ENCODE results near the gene COPB2.

COPB2 gene

GRCh38 chr3:139325551-139325950, 63.9 kb downstream of the COPB2 start:
- H3K27me3 ChIP-seq (replicated peaks): peaks cover 3% of the 10 kb centered on the region
- in situ Hi-C loops (cut with HindIII; ENCODE audit: low pct_ligation_motif_present, low sequenced_read_pairs): no loop called here
- no peak for DNase-seq

GRCh38 chr3:139324456-139324855, 65.0 kb downstream of the COPB2 start:
- no peak for TF ChIP-seq CTCF (IDR thresholded peaks at IDR 0.05; ENCODE audit: low read depth, low read length, missing control alignments)
- DNase-seq: no peak
- Histone ChIP-seq H3K27me3 (replicated peaks) (no peaks in the 10 kb centered on the region), H3K36me3 (replicated peaks) (no peaks in the 10 kb centered on the region), H3K27ac (no peak overlapping the region), H3K4me3 (ENCODE audit: low read depth, low read length) (no peak overlapping the region)
- in situ Hi-C loops (cut with HindIII; ENCODE audit: low pct_ligation_motif_present, low sequenced_read_pairs): loop anchor here (25.0 kb wide), 1 partner anchor 387 kb away; the partner anchor contains the start of genes FOXL2 and FOXL2NB

More at GRCh38 chr3:139325551-139325950, 63.9 kb downstream of the COPB2 start:
- no peak for TF ChIP-seq CTCF (IDR thresholded peaks at IDR 0.05; ENCODE audit: low read depth, low read length, missing control alignments)
- H3K4me3 ChIP-seq (ENCODE audit: low read depth, low read length): no peak overlapping the region
- no peak overlapping the region for H3K27ac ChIP-seq
- no peaks in the 10 kb centered on the region for H3K36me3 ChIP-seq (replicated peaks)

DNA sequence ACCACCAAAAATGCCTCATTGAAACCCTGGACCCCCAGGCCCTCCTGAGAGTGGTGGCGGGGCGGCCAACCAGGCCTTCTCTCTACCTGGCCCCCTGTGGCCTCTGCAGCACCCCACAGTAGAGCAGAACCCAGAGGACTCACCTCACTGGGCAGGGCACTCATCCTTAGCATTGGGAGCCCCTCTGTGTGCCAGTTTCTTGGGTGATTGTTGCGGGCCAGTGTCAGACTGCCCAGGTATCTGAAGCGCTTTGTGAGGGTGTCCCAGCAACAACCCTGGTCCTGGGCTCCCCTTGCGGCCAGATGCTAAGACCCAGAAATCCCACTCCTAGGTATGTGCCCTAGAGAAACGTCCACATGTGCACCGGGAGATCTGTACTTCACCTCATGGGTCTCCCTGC, 66.3 kb downstream of the COPB2 start:
- no peak overlapping the region for H3K4me3 ChIP-seq (ENCODE audit: low read depth, low read length)
- TF ChIP-seq CTCF (IDR thresholded peaks at IDR 0.05; ENCODE audit: low read depth, low read length, missing control alignments): no peak
- no peaks in the 10 kb centered on the region for H3K36me3 ChIP-seq (replicated peaks)
- H3K27ac ChIP-seq: no peak overlapping the region
- H3K27me3 ChIP-seq (replicated peaks): no peaks in the 10 kb centered on the region
- in situ Hi-C loops (cut with HindIII; ENCODE audit: low pct_ligation_motif_present, low sequenced_read_pairs): loop anchor here (25.0 kb wide), 1 partner anchor 386 kb away; the partner anchor contains the start of genes FOXL2 and FOXL2NB
- no peak for DNase-seq

DNA sequence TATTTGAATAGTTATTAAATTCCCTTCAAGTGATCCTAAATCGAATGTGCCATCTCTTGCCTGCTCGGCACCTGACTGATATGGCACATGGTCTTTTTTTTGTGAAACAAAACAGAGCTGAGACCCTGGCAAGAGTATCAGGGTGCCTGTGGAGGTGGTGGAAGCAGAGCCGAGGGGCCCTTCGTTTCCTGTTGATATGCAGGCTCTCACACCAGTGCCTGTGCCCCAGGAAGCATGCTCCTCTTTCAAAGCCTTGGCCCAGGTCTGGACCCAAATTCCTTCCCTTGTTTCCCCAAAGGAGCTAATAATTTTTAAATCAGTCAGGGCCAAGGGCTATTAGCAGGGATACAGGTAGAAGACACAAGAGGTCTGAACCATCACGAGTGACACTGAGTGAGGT, 67.1 kb downstream of the COPB2 start:
- Histone ChIP-seq H3K27ac (no peak overlapping the region), H3K4me3 (ENCODE audit: low read depth, low read length) (no peak overlapping the region), H3K36me3 (replicated peaks) (no peaks in the 10 kb centered on the region), H3K27me3 (replicated peaks) (no peaks in the 10 kb centered on the region)
- in situ Hi-C loops (cut with HindIII; ENCODE audit: low pct_ligation_motif_present, low sequenced_read_pairs): loop anchor here (25.0 kb wide), 1 partner anchor 385 kb away; the partner anchor contains the start of genes FOXL2 and FOXL2NB
- no peak for DNase-seq
- TF ChIP-seq CTCF (IDR thresholded peaks at IDR 0.05; ENCODE audit: low read depth, low read length, missing control alignments): no peak

DNA sequence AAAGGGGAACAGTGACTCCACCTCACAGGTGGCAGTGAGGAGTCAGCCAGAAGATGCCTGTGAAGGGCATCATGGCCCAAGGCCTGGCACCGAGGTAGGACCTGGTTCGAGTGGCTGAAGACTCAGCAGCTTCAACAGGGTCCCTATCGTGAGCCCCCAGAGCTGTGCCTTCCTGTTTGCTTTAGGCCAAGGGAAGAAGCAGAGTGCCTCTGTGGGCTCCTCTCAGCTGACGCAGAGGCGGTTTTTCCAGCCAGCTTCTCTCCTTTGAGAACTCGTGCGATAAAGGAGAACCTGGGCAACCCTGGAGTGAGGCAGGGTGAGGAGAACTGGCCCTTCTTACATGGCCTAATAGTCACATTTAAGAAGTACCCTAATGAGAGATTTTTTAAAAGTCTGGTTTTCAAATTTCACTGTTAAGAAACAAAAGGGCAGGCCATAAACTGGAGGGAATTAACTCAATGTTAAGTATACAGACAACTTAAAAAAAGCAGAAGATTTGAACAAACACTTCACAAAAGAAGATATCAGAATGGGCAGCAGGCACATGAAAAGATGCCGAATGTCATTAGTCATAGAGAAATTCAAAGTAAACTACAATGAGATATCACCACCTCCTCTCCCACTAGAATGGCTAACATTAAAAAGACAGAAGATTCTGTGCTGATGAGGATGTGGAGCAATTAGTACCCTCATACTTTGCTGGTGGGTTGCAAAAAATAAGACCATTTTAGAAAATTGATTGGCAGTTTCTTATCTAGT, 68.7 kb downstream of the COPB2 start:
- H3K36me3 ChIP-seq (replicated peaks): no peaks in the 10 kb centered on the region
- no peak overlapping the region for H3K27ac ChIP-seq
- H3K4me3 ChIP-seq (ENCODE audit: low read depth, low read length): no peak overlapping the region
- DNase-seq: no peak
- in situ Hi-C loops (cut with HindIII; ENCODE audit: low pct_ligation_motif_present, low sequenced_read_pairs): loop anchor here (25.0 kb wide), 1 partner anchor 383 kb away; the partner anchor contains the start of genes FOXL2 and FOXL2NB
- H3K27me3 ChIP-seq (replicated peaks): no peaks in the 10 kb centered on the region
- TF ChIP-seq CTCF (IDR thresholded peaks at IDR 0.05; ENCODE audit: low read depth, low read length, missing control alignments): no peak

Measured in brain microvascular endothelial cell (primary cell).